A673 (cell line): ENCODE measurements around the gene IMP4.

Experiments used
- EZH2 ChIP-seq: fragments of 200-600 bp; sonication (generic); IDR thresholded peaks from 2 replicates; pipeline ENCODE4 v1.6.1; 2017; ENCODE audit warnings: borderline replicate concordance, low read depth, mild to moderate bottlenecking, mixed read lengths, antibody characterized with exemption, low read length; ENCODE audit not compliant: poor library complexity, severe bottlenecking
- TF ChIP-seq, protein P1 (sequence below): fragments of 300-800, 200-600 bp; sonication (generic); conservative IDR thresholded peaks from 2 replicates; pipeline ENCODE4 v1.5.1; 2017; ENCODE audit warnings: low read depth, mild to moderate bottlenecking, antibody characterized with exemption, low read length, moderate library complexity, mixed read lengths

- TF ChIP-seq, protein P1, sequence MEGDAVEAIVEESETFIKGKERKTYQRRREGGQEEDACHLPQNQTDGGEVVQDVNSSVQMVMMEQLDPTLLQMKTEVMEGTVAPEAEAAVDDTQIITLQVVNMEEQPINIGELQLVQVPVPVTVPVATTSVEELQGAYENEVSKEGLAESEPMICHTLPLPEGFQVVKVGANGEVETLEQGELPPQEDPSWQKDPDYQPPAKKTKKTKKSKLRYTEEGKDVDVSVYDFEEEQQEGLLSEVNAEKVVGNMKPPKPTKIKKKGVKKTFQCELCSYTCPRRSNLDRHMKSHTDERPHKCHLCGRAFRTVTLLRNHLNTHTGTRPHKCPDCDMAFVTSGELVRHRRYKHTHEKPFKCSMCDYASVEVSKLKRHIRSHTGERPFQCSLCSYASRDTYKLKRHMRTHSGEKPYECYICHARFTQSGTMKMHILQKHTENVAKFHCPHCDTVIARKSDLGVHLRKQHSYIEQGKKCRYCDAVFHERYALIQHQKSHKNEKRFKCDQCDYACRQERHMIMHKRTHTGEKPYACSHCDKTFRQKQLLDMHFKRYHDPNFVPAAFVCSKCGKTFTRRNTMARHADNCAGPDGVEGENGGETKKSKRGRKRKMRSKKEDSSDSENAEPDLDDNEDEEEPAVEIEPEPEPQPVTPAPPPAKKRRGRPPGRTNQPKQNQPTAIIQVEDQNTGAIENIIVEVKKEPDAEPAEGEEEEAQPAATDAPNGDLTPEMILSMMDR, result no peak
- TF ChIP-seq EZH2, result no peak
Observed at GRCh38 chr2:130354139-130354428, 11.4 kb downstream of the IMP4 start.
